SW 1271 (cell line): ENCODE measurements around the gene IWS1.
"Not testable (repeated sequence)": the region's sequence is repeated elsewhere in the genome, so short reads cannot be mapped to it uniquely, and the experiment has no call there.

Experiments
- DNase-seq, 2 experiments: peaks; one replicate each; lab custom pipeline; 2025; lab: John Stamatoyannopoulos, UW

Gene IWS1

DNA sequence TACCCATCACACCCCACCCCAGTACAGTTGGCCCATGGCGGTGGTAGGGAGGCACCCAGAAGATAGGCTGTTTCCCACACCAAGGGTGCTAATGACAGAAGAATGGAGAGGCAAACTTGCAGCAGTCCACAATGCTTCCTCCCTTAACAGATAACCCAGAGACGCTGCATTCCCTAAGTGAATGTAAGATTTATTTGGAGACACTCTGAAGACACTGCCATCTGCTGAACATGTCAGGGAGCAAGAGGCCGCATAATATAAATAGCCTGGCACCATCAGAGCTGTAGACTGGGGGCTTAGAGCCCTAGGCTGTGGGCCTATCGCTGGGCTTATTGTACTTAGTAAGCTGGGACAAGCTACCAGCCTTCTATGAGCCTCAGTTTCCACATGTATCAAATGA lies 2.2 kb upstream of the IWS1 start:
- no peak for DNase-seq

DNA sequence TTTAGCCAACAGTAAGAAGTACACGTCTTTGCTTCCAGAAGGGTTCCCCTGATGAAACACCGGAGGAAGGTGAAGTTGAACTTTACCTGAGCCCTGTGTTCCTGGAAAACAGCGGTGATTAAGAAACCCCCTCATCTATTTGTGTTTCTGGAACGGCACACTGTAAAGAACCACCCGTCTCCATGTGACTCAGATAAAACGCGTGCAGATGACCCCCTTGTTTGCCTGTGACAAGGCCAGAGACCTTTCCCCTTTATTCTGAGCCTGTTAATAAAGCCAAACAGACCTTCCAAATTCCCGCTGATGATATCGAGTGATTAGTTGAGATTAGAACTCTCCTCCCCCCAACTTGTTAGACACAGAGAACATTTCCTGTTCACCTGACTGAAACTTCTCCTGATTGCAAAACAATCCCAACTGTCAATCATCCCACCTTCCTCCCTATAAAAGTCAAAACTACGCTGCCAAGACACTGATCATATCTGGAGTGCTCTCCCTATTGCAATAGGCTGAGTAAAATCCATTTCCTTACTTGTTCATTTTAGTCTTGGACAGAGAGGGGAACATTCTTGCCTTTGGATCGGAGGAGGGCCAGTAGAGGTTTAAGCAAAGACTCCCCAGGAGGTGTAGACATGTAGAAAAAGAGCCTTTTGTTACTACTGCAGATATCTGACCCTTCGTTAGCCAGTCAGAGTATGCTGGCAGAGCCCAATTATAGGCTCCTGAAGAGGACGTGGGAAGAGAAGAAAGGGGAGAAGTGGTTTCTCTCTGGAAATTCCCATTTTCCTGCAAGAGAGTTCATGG lies 914 bp upstream of the IWS1 start:
- no peak for DNase-seq

GRCh38 chr2:127525691-127526131 lies 578 bp downstream of the IWS1 start:
- peak in 1 of 2 experiments; percentile 22 for DNase-seq

- not testable (repeated sequence) for DNase-seq
Measured at GRCh38 chr2:127524198-127524834, 2.0 kb downstream of the IWS1 start.

GRCh38 chr2:127523269-127523939 lies 2.9 kb downstream of the IWS1 start:
- DNase-seq = no peak

- no peak for DNase-seq
Measured at GRCh38 chr2:127520424-127520823, 5.9 kb downstream of the IWS1 start.

DNA sequence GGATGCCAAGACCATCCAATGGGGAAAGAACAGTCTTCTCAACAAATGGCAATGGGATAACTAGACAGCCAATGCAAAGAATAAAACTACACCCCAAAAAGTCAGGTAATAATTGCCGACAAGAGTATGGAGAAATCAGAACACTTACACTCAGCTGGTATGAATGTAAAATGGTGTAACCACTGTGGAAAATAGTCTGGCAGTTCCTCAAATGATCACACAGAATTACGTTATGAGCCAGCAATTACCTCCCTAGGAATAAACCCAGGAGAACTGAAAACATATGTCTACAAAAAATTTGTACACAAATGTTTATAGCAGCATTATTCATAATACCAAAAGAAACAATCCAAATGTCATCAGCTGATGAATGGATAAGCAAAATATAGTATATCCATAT lies 8.8 kb downstream of the IWS1 start:
- DNase-seq = no peak

- DNase-seq = no peak
Measured at GRCh38 chr2:127516041-127516762, 10.1 kb downstream of the IWS1 start.

DNA sequence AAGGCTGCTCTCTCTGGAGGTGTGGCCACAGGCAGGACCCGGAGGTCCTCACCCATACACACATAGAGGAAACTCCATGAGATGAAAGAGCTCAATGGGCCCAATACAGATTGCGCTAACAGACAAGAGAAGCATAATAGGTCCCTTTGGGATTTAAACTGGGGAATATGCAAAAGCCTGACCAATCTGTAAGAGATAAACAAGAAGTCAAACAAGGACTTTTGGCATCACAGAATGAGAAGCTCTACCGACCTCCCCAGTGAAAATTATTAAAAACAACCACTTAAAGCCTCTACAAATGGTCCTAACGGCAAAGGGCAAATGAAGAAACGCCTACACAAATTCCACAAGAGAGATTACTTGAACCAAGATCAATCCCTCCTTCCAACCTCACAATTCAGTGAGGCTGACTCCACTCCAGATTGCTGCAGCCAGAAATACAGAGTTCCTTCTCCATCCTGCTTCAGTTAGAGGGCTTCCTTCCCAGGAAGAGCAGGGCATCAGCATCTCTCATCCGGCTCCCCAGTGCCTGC lies 10.8 kb downstream of the IWS1 start:
- DNase-seq = no peak

DNA sequence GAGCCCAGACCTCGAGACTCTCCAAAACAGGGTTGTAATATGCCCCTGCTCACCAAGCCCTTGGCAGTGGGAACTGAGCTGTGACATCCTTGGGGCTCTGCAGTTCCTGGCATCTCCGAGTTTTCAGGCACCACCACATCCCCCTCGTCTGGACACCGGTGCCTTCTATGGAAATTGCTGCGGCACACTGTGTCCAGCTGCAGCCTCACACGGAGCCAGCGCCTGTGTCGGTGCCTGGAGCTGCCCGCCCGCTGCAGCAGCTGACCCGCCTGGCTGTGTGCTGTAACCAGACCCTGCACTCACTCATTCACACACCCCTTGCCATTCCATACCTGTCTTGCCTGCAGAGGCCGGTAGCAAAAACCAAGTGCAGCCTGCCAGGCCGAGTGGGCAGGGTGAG lies 11.8 kb downstream of the IWS1 start:
- no peak for DNase-seq

GRCh38 chr2:127514076-127514475 lies 12.2 kb downstream of the IWS1 start:
- no peak for DNase-seq

DNA sequence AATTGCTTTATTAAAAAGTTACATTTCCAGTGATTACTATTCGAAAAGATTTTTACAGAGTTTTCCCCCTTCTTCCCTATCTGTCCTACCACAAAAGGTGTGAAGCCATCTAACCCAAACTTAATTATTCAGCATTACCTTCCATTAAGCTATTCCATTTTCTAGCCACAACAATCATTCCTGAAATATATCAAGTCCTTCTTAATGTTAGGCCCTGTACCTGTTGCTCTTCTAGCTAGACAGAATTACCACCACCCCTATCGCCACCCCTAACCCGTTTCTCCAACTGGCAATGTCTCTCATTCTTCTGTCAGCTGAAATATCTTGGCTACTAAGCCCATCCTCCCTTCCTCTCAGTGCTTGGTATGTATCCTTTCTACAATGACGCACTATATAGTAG lies 13.9 kb downstream of the IWS1 start:
- no peak for DNase-seq

GRCh38 chr2:127511917-127512316 lies 14.4 kb downstream of the IWS1 start:
- no peak for DNase-seq

DNA sequence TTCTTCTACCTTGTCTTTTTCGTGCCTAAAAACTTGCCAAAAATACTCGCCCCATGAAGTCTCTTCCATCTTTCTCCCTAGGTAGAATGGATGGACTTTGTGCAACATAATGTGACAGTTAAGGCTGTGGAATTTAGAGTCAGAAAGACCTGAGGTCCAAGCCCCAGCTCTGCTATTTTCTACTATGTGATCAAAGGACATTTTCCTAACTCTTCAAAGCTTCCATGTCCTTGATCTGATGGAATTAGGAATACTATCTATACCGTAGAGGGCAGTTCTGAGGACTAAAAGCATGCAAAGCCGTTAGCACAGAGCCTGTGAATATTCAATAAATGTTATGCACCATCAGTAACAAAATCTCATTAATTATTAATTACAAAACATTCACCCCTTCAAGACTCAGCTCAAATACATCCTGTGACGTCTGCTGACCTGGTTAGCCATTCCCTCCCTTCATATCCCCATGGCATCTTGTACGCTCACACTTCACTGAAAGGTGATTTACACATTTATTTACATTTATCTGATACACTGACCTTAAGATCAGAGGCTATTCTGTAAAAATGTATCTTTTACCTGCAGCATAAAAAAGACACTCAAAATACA lies 15.1 kb downstream of the IWS1 start:
- DNase-seq = no peak

DNA sequence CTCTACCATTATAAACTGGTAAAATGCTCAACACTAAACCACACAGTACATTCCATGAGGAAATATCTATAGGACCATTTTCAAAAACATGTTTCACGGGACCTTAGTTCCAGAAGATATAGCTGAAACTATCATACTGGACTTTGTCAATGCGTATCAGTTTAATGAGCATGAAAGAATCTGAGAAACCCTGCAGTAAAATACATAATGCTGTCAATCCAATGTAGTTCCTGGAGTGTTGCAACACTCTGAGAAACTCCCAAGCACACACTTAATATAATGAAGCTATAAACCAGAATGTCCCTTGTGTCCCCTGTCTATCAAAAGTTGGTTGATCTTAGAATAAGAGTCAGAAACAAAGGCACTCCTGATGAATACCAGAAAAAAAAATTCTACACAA lies 16.2 kb downstream of the IWS1 start:
- DNase-seq = no peak

- peak; percentile 54 to 85 for DNase-seq
Measured at GRCh38 chr2:127508631-127509034, 17.7 kb downstream of the IWS1 start.

DNA sequence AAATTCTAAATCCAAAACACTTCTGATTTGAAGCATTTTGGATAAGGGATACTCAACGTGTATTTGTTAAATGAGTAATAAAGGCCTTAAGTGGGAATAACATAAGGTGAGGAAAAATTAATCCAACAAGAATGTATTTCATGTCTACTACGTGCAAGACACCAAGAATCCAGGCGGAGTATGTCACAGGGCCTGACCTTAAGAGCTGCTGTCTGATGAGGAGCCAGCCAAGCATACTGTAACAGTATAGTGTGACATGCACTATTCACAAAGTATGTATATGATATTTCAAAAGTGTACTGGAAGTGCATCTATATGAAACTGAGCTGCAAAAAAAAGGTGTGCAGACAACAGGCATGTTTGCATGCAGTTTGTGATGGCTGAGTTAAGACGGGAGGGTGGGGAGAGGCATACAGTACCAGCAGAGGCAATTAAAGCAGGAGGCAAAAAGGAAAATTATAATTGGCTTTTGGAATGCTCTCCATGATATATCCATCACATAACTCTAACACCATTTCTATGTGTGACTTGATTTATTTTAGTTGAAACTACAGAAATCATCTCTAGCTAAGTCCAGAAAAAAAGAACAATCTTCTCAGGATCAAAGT lies 18.2 kb downstream of the IWS1 start:
- DNase-seq = no peak

- DNase-seq = no peak
Measured at GRCh38 chr2:127506510-127506909, 19.8 kb downstream of the IWS1 start.

DNA sequence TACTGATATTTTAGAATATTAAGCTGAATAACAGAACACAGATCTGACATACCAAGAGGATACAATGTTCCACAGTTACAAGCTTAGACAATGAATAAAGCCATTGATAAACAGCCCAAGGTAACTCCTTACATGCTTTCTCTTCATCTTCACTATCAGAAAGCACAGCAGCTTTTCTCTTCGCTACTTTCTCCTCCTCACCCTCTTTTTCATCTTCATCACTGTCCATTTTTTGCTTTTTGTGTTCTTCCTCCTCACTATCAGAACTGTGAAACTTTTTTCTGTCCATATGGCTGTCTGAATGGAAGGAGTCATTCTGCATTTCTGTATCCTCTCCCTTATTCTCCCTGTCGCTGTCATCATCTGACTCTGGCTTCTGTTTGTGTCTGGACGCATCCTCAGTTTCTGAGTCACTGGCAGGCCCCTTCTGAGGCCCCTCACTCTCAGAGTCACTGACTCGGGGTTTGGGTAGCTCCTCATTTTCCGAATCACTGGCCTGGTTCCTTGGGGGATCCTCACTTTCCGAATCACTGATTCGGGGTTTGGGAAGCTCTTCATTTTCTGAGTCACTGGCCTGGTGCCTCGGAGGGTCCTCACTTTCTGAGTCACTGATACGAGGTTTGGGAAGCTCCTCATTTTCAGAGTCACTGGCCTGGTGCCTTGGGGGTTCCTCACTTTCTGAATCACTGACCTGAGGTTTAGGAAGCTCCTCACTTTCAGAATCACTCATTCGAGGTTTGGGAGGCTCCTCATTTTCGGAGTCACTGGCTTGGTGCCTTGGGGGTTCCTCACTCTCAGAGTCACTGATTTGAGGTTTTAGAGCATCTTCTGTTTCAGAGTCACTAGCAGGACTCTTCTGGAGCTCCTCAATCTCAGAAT lies 21.5 kb downstream of the IWS1 start:
- no peak for DNase-seq

GRCh38 chr2:127503491-127503890 lies 22.8 kb downstream of the IWS1 start:
- no peak for DNase-seq
